ENCODE data around the gene PDS5B. TPM values are rescaled to one million over a fixed set of nuclear protein-coding genes. Genes with fewer than 3 reads are reported as not detected.

The PDS5B gene
- 10 to 100 TPM; 20.4 to 55.0 (median 25.8) TPM for total RNA-seq

- peak; percentile 97 for ATAC-seq (ENCODE audit: low FRiP score)
- TF ChIP-seq CTCF (IDR thresholded peaks at IDR 0.05) = peak in 2 of 3 donors; percentile 91 to 96
- peak; percentile 76 for DNase-seq (ENCODE audit: low spot score)
Measured at GRCh38 chr13:32586080-32586900, at the start of gene PDS5B. Gene PDS5B, plus strand, starts transcription at chr13:32586452. Its CDS starts 62,321 bp downstream, at chr13:32648773.

- no peak for DNase-seq (ENCODE audit: low spot score)
- TF ChIP-seq CTCF (IDR thresholded peaks at IDR 0.05) = no peak
Measured at GRCh38 chr13:32537580-32538142, 48.6 kb upstream of the PDS5B start.

GRCh38 chr13:32538143-32538620 lies 48.1 kb upstream of the PDS5B start:
- DNase-seq (ENCODE audit: low spot score) = peak; percentile 24
- peak; percentile 85 for ATAC-seq (ENCODE audit: low FRiP score)
- no peak for TF ChIP-seq CTCF (IDR thresholded peaks at IDR 0.05)

More at GRCh38 chr13:32537580-32538142, 48.6 kb upstream of the PDS5B start:
- ATAC-seq (ENCODE audit: low FRiP score) = no peak

- no peak for TF ChIP-seq CTCF (IDR thresholded peaks at IDR 0.05)
- peak; percentile 100 for ATAC-seq (ENCODE audit: low FRiP score)
- DNase-seq (ENCODE audit: low spot score) = peak; percentile 73
Measured at GRCh38 chr13:32538621-32539246, 47.5 kb upstream of the PDS5B start, which contains the start of gene N4BP2L2. Gene N4BP2L2, minus strand, starts transcription at chr13:32538795. Its CDS starts 1,768 bp downstream, at chr13:32537027.

GRCh38 chr13:32542221-32542620 lies 44.0 kb upstream of the PDS5B start:
- TF ChIP-seq CTCF (IDR thresholded peaks at IDR 0.05) = no peak
- ATAC-seq (ENCODE audit: low FRiP score) (no peak), DNase-seq (ENCODE audit: low spot score) (no peak)

GRCh38 chr13:32545083-32545482 lies 41.2 kb upstream of the PDS5B start:
- no peak for ATAC-seq (ENCODE audit: low FRiP score)
- no peak for TF ChIP-seq CTCF (IDR thresholded peaks at IDR 0.05)

More at GRCh38 chr13:32545083-32545482, 41.2 kb upstream of the PDS5B start:
- no peak for DNase-seq (ENCODE audit: low spot score)

Data from omental fat pad (tissue), 4 donors.